C4-2B (cell line): Measurements from ENCODE around the gene LYRM4.

Experiments used
- CTCF ChIP-seq: fragments of 450-650 bp; conservative IDR thresholded peaks from 2 replicates; pipeline ENCODE4 v1.5.1; 2017; ENCODE audit warnings: mild to moderate bottlenecking
- ZFX ChIP-seq: fragments of 450-650 bp; IDR thresholded peaks from 2 replicates; pipeline ENCODE4 v1.6.1; 2017

DNA sequence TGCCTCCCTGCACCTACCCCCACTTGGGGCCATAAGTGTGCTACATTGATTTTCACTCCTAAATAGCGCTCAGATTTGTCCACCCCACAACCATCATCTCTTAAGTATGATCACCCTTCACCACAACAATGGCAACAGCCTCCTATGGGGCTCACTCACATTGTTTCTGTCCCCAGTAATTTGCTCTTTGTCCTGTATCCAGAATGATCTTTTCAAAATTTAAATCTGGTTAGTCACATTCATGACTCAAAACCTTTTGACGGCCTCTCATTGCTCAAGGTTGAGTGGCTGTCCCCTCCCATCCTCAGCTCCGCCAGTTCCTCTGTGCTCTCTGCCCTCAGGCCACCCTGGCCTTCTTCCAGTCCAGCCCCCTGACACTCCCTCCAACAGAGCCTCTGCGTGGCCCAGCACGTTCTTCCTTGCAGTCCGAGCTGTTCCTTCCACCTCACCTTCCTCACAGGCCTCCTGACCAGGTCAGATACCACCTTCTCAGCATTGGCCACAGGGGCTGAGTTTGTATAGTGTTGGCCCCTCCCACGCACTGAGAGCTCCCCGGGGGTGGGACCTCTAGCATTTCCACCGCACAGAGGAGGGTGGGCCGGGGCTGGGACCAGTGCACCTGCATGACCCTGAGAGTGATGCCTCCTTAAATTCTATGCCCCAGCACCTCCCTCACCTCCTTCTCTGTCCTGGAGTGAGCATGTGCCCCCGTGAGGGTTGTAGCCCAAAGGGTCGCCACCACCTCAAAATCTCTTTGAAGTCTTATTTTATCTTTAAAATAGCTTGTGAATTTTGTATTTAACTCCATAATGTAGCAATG, 178.1 kb downstream of the LYRM4 start:
- no peak for TF ChIP-seq CTCF
- TF ChIP-seq ZFX: no peak
